IMR-90 (cell line): ENCODE measurements around the gene PTPRC. TPM values are rescaled to one million over a fixed set of nuclear protein-coding genes. Genes with fewer than 3 reads are reported as not detected.

Experiments used
- ATAC-seq: fragments of 200-7000 bp; cut with Tn5 transposase; 2 replicates; pipeline ENCODE4 v1.9.1; 2020; ENCODE audit warnings: low read depth, mild to moderate bottlenecking, moderate library complexity
- BruUV-seq: library from RNA; stranded (reverse); fragments of 400-500 nt; replicated peaks from 2 replicates; lab custom pipeline; 2021; lab: Mats Ljungman, UMichigan
- CTCF ChIA-PET: fragments of 300-600 bp; formaldehyde crosslinking; extraction: SDS; loops from one replicate; lab custom pipeline; 2021; ENCODE audit warnings: antibody characterized with exemption; lab: Yijun Ruan, JAX
- POLR2A ChIA-PET: fragments of 300-600 bp; sonication (Branson Sonifier 250); formaldehyde crosslinking; loops from one replicate; lab custom pipeline; 2022; ENCODE audit warnings: antibody characterized with exemption; ENCODE audit not compliant: unreplicated experiment; lab: Charles Lee
- DNase-seq: peaks from one replicate; pipeline ENCODE4 v3.0.0; 2013
- H2AFZ ChIP-seq: replicated peaks from 2 replicates; pipeline ENCODE3; 2013; ENCODE audit warnings: low read length, mild to moderate bottlenecking; ENCODE audit not compliant: poor library complexity
- H2AK5ac ChIP-seq: 2 replicates; pipeline ENCODE4 v1.6.1; 2013; ENCODE audit warnings: low read depth, low read length, inconsistent platforms
- H2AK9ac ChIP-seq: replicated peaks from 2 replicates; pipeline ENCODE3; 2013; ENCODE audit warnings: mild to moderate bottlenecking, low read depth, low read length, moderate library complexity; ENCODE audit not compliant: poor library complexity
- H2BK120ac ChIP-seq: 2 replicates; pipeline ENCODE4 v1.6.1; 2013; ENCODE audit warnings: low read depth, low read length, inconsistent platforms
- H2BK15ac ChIP-seq: 3 replicates; pipeline ENCODE4 v1.6.1; 2013; ENCODE audit warnings: low read depth, low read length, inconsistent platforms
- H2BK20ac ChIP-seq: 2 replicates; pipeline ENCODE4 v1.6.1; 2013; ENCODE audit warnings: low read depth, mild to moderate bottlenecking, inconsistent platforms, low read length, moderate library complexity
- H2BK5ac ChIP-seq: 2 replicates; pipeline ENCODE4 v1.6.1; 2013; ENCODE audit warnings: mild to moderate bottlenecking, low read depth, low read length, inconsistent platforms; ENCODE audit not compliant: poor library complexity, severe bottlenecking
- H3K14ac ChIP-seq: replicated peaks from 2 replicates; pipeline ENCODE4 v1.6.1; 2013; ENCODE audit warnings: low read depth, low read length, inconsistent platforms
- H3K18ac ChIP-seq: 2 replicates; pipeline ENCODE4 v1.6.1; 2013; ENCODE audit warnings: low read depth, low read length, control low read depth
- H3K23ac ChIP-seq: 2 replicates; pipeline ENCODE4 v1.6.1; 2013; ENCODE audit warnings: low read depth, low read length, inconsistent platforms
- H3K27ac ChIP-seq: 2 replicates; pipeline ENCODE4 v1.5.1; 2013; ENCODE audit warnings: mild to moderate bottlenecking, control low read depth, low read length; ENCODE audit not compliant: insufficient read depth
- H3K27me3 ChIP-seq: 2 replicates; pipeline ENCODE4 v1.6.1; 2013; ENCODE audit warnings: low read length; ENCODE audit not compliant: control insufficient read depth, insufficient read depth
- H3K36me3 ChIP-seq: 2 replicates; pipeline ENCODE4 v1.6.1; 2013; ENCODE audit warnings: low read length, mixed read lengths; ENCODE audit not compliant: control insufficient read depth, insufficient read depth
- H3K4ac ChIP-seq: 2 replicates; pipeline ENCODE4 v1.6.1; 2013; ENCODE audit warnings: low read depth, low read length, inconsistent platforms
- H3K4me1 ChIP-seq: 2 replicates; pipeline ENCODE4 v1.6.1; 2013; ENCODE audit warnings: low read length, mixed read lengths; ENCODE audit not compliant: control insufficient read depth, insufficient read depth
- H3K4me2 ChIP-seq: 2 replicates; pipeline ENCODE4 v1.6.1; 2013; ENCODE audit warnings: low read depth, mild to moderate bottlenecking, control low read depth, low read length, moderate library complexity
- H3K4me3 ChIP-seq: 2 replicates; pipeline ENCODE4 v1.5.1; 2013; ENCODE audit warnings: low read depth, mild to moderate bottlenecking, control low read depth, low read length, moderate library complexity; ENCODE audit not compliant: insufficient read depth
- H3K56ac ChIP-seq: 2 replicates; pipeline ENCODE4 v1.6.1; 2013; ENCODE audit warnings: low read length, inconsistent platforms; ENCODE audit not compliant: insufficient read depth; ENCODE audit errors: extremely low read depth
- H3K79me1 ChIP-seq, 2 experiments: 2 replicates each; pipeline ENCODE4 v1.6.1; 2013; ENCODE audit warnings: low read length in 2 of 2, inconsistent platforms in 1 of 2, low read depth in 1 of 2
- H3K9ac ChIP-seq: 2 replicates; pipeline ENCODE4 v1.6.1; 2013; ENCODE audit warnings: low read depth, low read length, control low read depth
- H3K9me1 ChIP-seq: 2 replicates; pipeline ENCODE4 v1.6.1; 2013; ENCODE audit warnings: low read length, inconsistent platforms; ENCODE audit not compliant: insufficient read depth
- H3K9me3 ChIP-seq: 2 replicates; pipeline ENCODE4 v1.6.1; 2013; ENCODE audit warnings: low read length; ENCODE audit not compliant: control insufficient read depth, insufficient read depth
- H4K20me1 ChIP-seq: 2 replicates; pipeline ENCODE4 v1.6.1; 2013; ENCODE audit warnings: low read length, inconsistent platforms; ENCODE audit not compliant: insufficient read depth
- H4K5ac ChIP-seq: 2 replicates; pipeline ENCODE4 v1.6.1; 2013; ENCODE audit warnings: mild to moderate bottlenecking, low read depth, low read length, control low read depth
- H4K8ac ChIP-seq, 2 experiments: 2 replicates each; pipeline ENCODE4 v1.6.1; 2013; ENCODE audit warnings: low read depth in 2 of 2, low read length in 2 of 2, control low read depth in 1 of 2, inconsistent platforms in 1 of 2
- H4K91ac ChIP-seq: 2 replicates; pipeline ENCODE4 v1.6.1; 2013; ENCODE audit warnings: low read depth, low read length, inconsistent platforms; ENCODE audit not compliant: insufficient read depth
- BHLHE40 ChIP-seq: fragments of 150-350 bp; IDR thresholded peaks from 2 replicates; pipeline ENCODE4 v1.6.1; 2016; ENCODE audit warnings: mild to moderate bottlenecking, low read depth, low read length
- CEBPB ChIP-seq: IDR thresholded peaks from 2 replicates; pipeline ENCODE4 v1.6.1; 2012; ENCODE audit warnings: low read depth, low read length, improper control_type of control experiment
- CHD1 ChIP-seq: IDR thresholded peaks from 2 replicates; pipeline ENCODE4 v1.6.1; 2012; ENCODE audit warnings: low read depth, low read length, improper control_type of control experiment
- FOS ChIP-seq: fragments of 150-350 bp; IDR thresholded peaks from 2 replicates; pipeline ENCODE4 v1.6.1; 2016; ENCODE audit warnings: low read depth, low read length
- MAFK ChIP-seq: IDR thresholded peaks from 2 replicates; pipeline ENCODE4 v1.6.1; 2012; ENCODE audit warnings: low read depth, low read length, improper control_type of control experiment
- MAZ ChIP-seq: IDR thresholded peaks from 2 replicates; pipeline ENCODE4 v1.6.1; 2012; ENCODE audit warnings: low read depth, mild to moderate bottlenecking, low read length, improper control_type of control experiment, moderate library complexity, borderline replicate concordance
- MXI1 ChIP-seq: IDR thresholded peaks from 2 replicates; pipeline ENCODE4 v1.6.1; 2012; ENCODE audit warnings: low read depth, mild to moderate bottlenecking, low read length, moderate library complexity, borderline replicate concordance
- NFE2L2 ChIP-seq: fragments of 150-350 bp; IDR thresholded peaks from 2 replicates; pipeline ENCODE4 v1.6.1; 2016; ENCODE audit warnings: low read depth, mild to moderate bottlenecking, low read length
- POLR2A ChIP-seq: IDR thresholded peaks from 2 replicates; pipeline ENCODE4 v1.6.1; 2012; ENCODE audit warnings: mild to moderate bottlenecking, low read depth, low read length
- RAD21 ChIP-seq: IDR thresholded peaks from 2 replicates; pipeline ENCODE4 v1.6.1; 2012; ENCODE audit warnings: low read length, improper control_type of control experiment
- RCOR1 ChIP-seq: IDR thresholded peaks from 2 replicates; pipeline ENCODE4 v1.6.1; 2012; ENCODE audit warnings: mild to moderate bottlenecking, low read length, improper control_type of control experiment; ENCODE audit not compliant: insufficient replicate concordance
- RFX5 ChIP-seq: IDR thresholded peaks from 2 replicates; pipeline ENCODE4 v1.8.0; 2012; ENCODE audit warnings: low read depth, mild to moderate bottlenecking, low read length, moderate library complexity
- SMC3 ChIP-seq: fragments of 150-350 bp; IDR thresholded peaks from 2 replicates; pipeline ENCODE4 v1.6.1; 2016; ENCODE audit warnings: low read depth, mild to moderate bottlenecking, antibody characterized with exemption, low read length, moderate library complexity
- WGBS, 2 experiments: methylation state at CpG; one replicate each; pipeline versions ENCODE4 v1.1.5 to v1.1.7; 2013; ENCODE audit warnings: missing lambda C conversion rate in 2 of 2; ENCODE audit not compliant: insufficient read length in 1 of 2; ENCODE audit errors: extremely low coverage in 2 of 2; 5-methylcytosine and 5-hydroxymethylcytosine counted together
- dilution Hi-C: fragments of 300-500 bp; cut with HindIII; formaldehyde crosslinking; loops from one replicate; pipeline ENCODE4 v1.14.3; 2018; ENCODE audit warnings: low sequenced_read_pairs; ENCODE audit not compliant: unreplicated experiment
- in situ Hi-C: fragments of 300-500 bp; cut with MboI; formaldehyde crosslinking; loops from 3 replicates; pipeline ENCODE4 v1.14.3; 2019; ENCODE audit warnings: low sequenced_read_pairs, inconsistent platforms, mixed read lengths
- intact Hi-C: fragments of 100-400 bp; cut with micrococcal nuclease; formaldehyde crosslinking; loops from 2 replicates; pipeline ENCODE4 v1.10.0; 2022
- polyA plus RNA-seq, 3 experiments: library from polyadenylated mRNA; depleted of rRNA; stranded (reverse); fragments of >200 nt; gene quantifications; 2 replicates each; pipeline ENCODE4 v1.2.3, GENCODE V29; 2012; ENCODE audit warnings: low replicate concordance in 1 of 3
- total RNA-seq: library from RNA; depleted of rRNA; stranded (reverse); fragments of >200 nt; gene quantifications from 2 replicates; pipeline ENCODE4 v1.2.3, GENCODE V29; 2012
- TF ChIP-seq, protein P1 (sequence below): fragments of 150-350 bp; IDR thresholded peaks from 2 replicates; pipeline ENCODE4 v1.6.1; 2016; ENCODE audit warnings: low read depth, mild to moderate bottlenecking, low read length, moderate library complexity, borderline replicate concordance
- TF ChIP-seq, protein P2 (sequence below): fragments of 150-350 bp; IDR thresholded peaks from 2 replicates; pipeline ENCODE4 v1.6.1; 2017; ENCODE audit warnings: mild to moderate bottlenecking, antibody characterized with exemption, low read length, low read depth
- TF ChIP-seq, protein P3 (sequence below): conservative IDR thresholded peaks from 2 replicates; pipeline ENCODE4 v1.5.1; 2012; ENCODE audit warnings: mild to moderate bottlenecking, low read depth, low read length, improper control_type of control experiment

Gene PTPRC
- total and polyA plus RNA-seq, 2 of the 4 experiments (the other 2 are of a cell fraction) = not detected

DNA sequence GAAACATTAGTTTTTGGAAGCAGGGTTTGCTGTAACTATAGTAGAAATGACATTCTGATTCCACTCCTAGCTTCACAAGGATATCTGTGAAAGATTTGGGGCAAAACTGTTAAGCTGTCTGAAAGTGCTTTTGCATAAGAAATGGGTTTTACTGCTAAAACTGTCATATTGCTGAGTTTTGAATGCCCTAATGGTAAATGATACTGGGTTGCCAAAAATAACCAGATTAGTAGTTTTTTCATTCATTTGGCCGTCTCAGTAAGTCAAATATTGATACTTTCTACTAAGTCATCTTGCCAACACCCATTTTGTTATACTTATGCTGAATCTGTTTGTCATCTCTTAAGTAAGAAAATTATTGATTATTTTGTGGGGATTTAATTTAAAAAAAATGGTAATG is 399 bp upstream of the PTPRC start:
- H3K27ac ChIP-seq = no peak overlapping the region
- TF ChIP-seq CEBPB (no peak), BHLHE40 (no peak), SMC3 (no peak), CHD1 (no peak), NFE2L2 (no peak), MXI1 (no peak), RCOR1 (no peak), POLR2A (no peak), MAFK (no peak), FOS (no peak), MAZ (no peak), RFX5 (no peak), RAD21 (no peak)
- TF ChIP-seq, protein P1, sequence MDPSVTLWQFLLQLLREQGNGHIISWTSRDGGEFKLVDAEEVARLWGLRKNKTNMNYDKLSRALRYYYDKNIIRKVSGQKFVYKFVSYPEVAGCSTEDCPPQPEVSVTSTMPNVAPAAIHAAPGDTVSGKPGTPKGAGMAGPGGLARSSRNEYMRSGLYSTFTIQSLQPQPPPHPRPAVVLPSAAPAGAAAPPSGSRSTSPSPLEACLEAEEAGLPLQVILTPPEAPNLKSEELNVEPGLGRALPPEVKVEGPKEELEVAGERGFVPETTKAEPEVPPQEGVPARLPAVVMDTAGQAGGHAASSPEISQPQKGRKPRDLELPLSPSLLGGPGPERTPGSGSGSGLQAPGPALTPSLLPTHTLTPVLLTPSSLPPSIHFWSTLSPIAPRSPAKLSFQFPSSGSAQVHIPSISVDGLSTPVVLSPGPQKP = no peak
- TF ChIP-seq, protein P2, sequence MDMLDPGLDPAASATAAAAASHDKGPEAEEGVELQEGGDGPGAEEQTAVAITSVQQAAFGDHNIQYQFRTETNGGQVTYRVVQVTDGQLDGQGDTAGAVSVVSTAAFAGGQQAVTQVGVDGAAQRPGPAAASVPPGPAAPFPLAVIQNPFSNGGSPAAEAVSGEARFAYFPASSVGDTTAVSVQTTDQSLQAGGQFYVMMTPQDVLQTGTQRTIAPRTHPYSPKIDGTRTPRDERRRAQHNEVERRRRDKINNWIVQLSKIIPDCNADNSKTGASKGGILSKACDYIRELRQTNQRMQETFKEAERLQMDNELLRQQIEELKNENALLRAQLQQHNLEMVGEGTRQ = no peak
- TF ChIP-seq, protein P3, sequence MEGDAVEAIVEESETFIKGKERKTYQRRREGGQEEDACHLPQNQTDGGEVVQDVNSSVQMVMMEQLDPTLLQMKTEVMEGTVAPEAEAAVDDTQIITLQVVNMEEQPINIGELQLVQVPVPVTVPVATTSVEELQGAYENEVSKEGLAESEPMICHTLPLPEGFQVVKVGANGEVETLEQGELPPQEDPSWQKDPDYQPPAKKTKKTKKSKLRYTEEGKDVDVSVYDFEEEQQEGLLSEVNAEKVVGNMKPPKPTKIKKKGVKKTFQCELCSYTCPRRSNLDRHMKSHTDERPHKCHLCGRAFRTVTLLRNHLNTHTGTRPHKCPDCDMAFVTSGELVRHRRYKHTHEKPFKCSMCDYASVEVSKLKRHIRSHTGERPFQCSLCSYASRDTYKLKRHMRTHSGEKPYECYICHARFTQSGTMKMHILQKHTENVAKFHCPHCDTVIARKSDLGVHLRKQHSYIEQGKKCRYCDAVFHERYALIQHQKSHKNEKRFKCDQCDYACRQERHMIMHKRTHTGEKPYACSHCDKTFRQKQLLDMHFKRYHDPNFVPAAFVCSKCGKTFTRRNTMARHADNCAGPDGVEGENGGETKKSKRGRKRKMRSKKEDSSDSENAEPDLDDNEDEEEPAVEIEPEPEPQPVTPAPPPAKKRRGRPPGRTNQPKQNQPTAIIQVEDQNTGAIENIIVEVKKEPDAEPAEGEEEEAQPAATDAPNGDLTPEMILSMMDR = no peak
- H4K91ac ChIP-seq = no peak overlapping the region
- no peak overlapping the region for H4K5ac ChIP-seq
- CTCF ChIA-PET = no interaction called here
- no peak overlapping the region for H2BK5ac ChIP-seq
- H3K9me3 ChIP-seq = no peaks in the 10 kb centered on the region
- H4K20me1 ChIP-seq = no peaks in the 10 kb centered on the region
- no peak overlapping the region for H2BK15ac ChIP-seq
- H3K23ac ChIP-seq = no peak overlapping the region
- no peak overlapping the region for H3K4ac ChIP-seq
- no peak overlapping the region for H3K18ac ChIP-seq
- no peaks in the 10 kb centered on the region for H3K79me1 ChIP-seq
- H2AK5ac ChIP-seq = no peak overlapping the region
- no peaks in the 10 kb centered on the region for H3K9me1 ChIP-seq
- no peak overlapping the region for H3K4me2 ChIP-seq
- H4K8ac ChIP-seq = no peak overlapping the region
- in situ Hi-C loops = no loop called here
- 0 out of 2 replicates have a peak overlapping the region, but pooled peaks have one; percentile 15 for H3K14ac ChIP-seq
- H3K56ac ChIP-seq = no peak overlapping the region
- WGBS, 2 experiments = no CpG with 5 or more reads among the region's 1 CpG
- no peak overlapping the region for H3K4me3 ChIP-seq
- no peak overlapping the region for H2BK120ac ChIP-seq
- H2BK20ac ChIP-seq = no peak overlapping the region
- dilution Hi-C loops = no loop called here
- H3K36me3 ChIP-seq = no peaks in the 10 kb centered on the region
- no TSS peak for BruUV-seq
- intact Hi-C loops = no loop called here
- H2AFZ ChIP-seq = no peak overlapping the region
- H3K4me1 ChIP-seq = no peaks in the 10 kb centered on the region
- H3K9ac ChIP-seq = no peak overlapping the region
- H3K27me3 ChIP-seq = no peaks in the 10 kb centered on the region
- POLR2A ChIA-PET = no interaction called here
- ATAC-seq (no peak), DNase-seq (no peak)
- no peak overlapping the region for H2AK9ac ChIP-seq
